Activated T-cell treated with anti-CD3 and anti-CD28 coated beads for 1 hour (primary cell): ENCODE measurements around the gene NEK7.
"Not testable (repeated sequence)": the region's sequence is repeated elsewhere in the genome, so short reads cannot be mapped to it uniquely, and the experiment has no call there.

Experiments
- DNase-seq: peaks from one replicate; pipeline ENCODE4 v3.0.0-alpha.2; 2020; ENCODE audit warnings: low read depth

The NEK7 gene

GRCh38 chr1:198171667-198172540 is 15.1 kb downstream of the NEK7 start:
- DNase-seq = no peak

- DNase-seq = no peak
Observed at GRCh38 chr1:198173832-198174231, 17.0 kb downstream of the NEK7 start.

- no peak for DNase-seq
Observed at GRCh38 chr1:198174297-198174696, 17.5 kb downstream of the NEK7 start.

- DNase-seq = no peak
Observed at GRCh38 chr1:198175423-198176170, 18.8 kb downstream of the NEK7 start.

- no peak for DNase-seq
Observed at GRCh38 chr1:198176179-198176578, 19.4 kb downstream of the NEK7 start.

- DNase-seq = no peak
Observed at GRCh38 chr1:198177546-198177945, 20.7 kb downstream of the NEK7 start.

- no peak for DNase-seq
Observed at GRCh38 chr1:198178615-198179014, 21.8 kb downstream of the NEK7 start.

- DNase-seq = no peak
Observed at GRCh38 chr1:198179556-198179981, 22.8 kb downstream of the NEK7 start.

GRCh38 chr1:198183605-198184004 is 26.8 kb downstream of the NEK7 start:
- DNase-seq = no peak

GRCh38 chr1:198184516-198184915 is 27.7 kb downstream of the NEK7 start:
- no peak for DNase-seq

GRCh38 chr1:198185146-198185545 is 28.3 kb downstream of the NEK7 start:
- DNase-seq = no peak

GRCh38 chr1:198185759-198186158 is 29.0 kb downstream of the NEK7 start:
- DNase-seq = no peak

GRCh38 chr1:198186916-198187580 is 30.2 kb downstream of the NEK7 start:
- DNase-seq = no peak

GRCh38 chr1:198187973-198188588 is 31.3 kb downstream of the NEK7 start:
- no peak for DNase-seq

- DNase-seq = no peak
Observed at GRCh38 chr1:198191117-198191516, 34.3 kb downstream of the NEK7 start.

GRCh38 chr1:198193871-198194270 is 37.1 kb downstream of the NEK7 start:
- DNase-seq = not testable (repeated sequence)

GRCh38 chr1:198196630-198197029 is 39.8 kb downstream of the NEK7 start:
- DNase-seq = no peak

- no peak for DNase-seq
Observed at GRCh38 chr1:198197285-198197684, 40.5 kb downstream of the NEK7 start.

GRCh38 chr1:198199105-198199504 is 42.3 kb downstream of the NEK7 start:
- no peak for DNase-seq

GRCh38 chr1:198201956-198202784 is 45.4 kb downstream of the NEK7 start:
- no peak for DNase-seq

GRCh38 chr1:198203434-198203833 is 46.6 kb downstream of the NEK7 start:
- no peak for DNase-seq
